Cardiac septum (tissue), 1 donor: ENCODE measurements around the gene MICU2. TPM values are rescaled to one million over a fixed set of nuclear protein-coding genes. Genes with fewer than 3 reads are reported as not detected.

ENCODE experiments used
- DNase-seq: peaks from one replicate; pipeline ENCODE4 v3.0.0-alpha.2; 2020; ENCODE audit warnings: low spot score
- intact Hi-C: fragments of 100-400 bp; cut with DNase I; formaldehyde crosslinking; loops from one replicate; pipeline ENCODE4 v1.14.0; 2022
- total RNA-seq: library from RNA; stranded (reverse); fragmentation: NEBNext Ultra II Directional; extraction: Animal tissue kit (Norgen Biotek cat#: 25700); gene quantifications from one replicate; pipeline ENCODE4 v1.2.1, GENCODE V29; 2021
- donor health status: DM: no; HTN: no; CAD: no.

The MICU2 gene
- total RNA-seq, 1 donor from 2014 or later = 48.8 TPM

GRCh38 chr13:21453387-21454081 is 150.4 kb downstream of the MICU2 start:
- no peak for DNase-seq
- intact Hi-C loops = no loop called here

DNA sequence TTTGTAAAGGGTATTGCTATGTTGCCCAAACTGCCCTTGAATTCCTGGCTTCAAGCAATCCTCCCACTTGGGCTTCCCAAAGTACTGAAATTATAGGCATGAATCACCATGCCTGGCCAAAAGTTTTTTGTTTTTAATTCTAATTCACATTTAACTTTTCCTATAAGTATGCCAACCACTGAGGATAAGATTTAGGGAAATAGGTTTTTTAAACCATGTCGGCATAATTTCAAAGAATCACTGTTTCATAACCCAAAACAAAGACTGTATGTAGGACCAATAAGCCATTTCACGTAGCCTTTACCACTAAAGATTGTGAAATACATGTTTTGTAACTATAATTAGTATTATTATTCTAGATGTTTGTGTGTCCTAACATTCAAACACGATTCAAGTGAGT is 153.0 kb downstream of the MICU2 start:
- DNase-seq = no peak
- intact Hi-C loops = no loop called here

DNA sequence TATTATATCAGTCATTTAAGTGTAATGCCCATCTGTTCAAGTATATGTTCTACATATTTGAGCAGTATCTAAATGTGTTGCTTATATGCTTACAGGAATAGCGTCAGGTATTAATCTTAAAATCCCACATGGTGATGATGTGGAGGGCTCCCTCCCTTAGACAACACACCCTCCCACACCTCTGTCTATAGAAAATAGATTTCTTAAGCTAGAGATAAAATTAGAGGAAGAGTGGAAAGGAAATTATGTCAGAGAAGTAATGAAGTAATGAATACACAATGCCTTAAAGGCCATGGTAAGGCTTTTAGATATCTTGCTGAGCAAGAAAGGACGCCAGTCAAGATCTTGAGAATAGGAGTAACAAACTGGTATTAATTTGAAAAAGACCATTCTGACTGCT is 157.3 kb downstream of the MICU2 start:
- DNase-seq = no peak

DNA sequence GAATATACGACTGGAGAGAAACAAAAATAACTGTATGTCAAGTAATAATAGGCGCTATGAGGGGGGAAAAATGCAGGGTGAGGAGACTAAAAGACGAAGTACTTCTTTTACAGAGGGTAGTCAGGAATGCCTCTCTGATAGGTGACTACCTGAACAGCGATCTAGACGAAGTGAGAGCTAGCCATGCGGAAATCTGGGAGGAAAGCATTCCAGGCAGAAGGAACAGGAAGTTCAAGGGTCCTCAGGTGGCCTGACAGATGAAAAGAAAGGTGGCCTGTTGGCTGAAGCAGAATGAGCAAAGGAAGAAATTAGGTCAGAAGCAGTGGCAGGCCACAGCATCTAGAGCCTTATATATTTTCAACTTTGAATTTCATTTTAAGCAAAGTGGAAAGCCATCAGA is 158.2 kb downstream of the MICU2 start:
- DNase-seq = no peak
- intact Hi-C loops = no loop called here

More for the DNA sequence above, 157.3 kb downstream of the MICU2 start:
- intact Hi-C loops = no loop called here

- DNase-seq = no peak
- intact Hi-C loops = no loop called here
Observed at GRCh38 chr13:21443171-21443570, 160.8 kb downstream of the MICU2 start.

Other genes starting within 250 kb of the MICU2 start
- gene ZDHHC20, start 144.9 kb downstream of the MICU2 start, total RNA-seq = 20.2 TPM
- 14.3 TPM for gene FGF9, start 66.9 kb upstream of the MICU2 start, total RNA-seq